OCI-LY3 (cell line): Measurements from ENCODE around the gene ABI1.

Source experiments
- H2AFZ ChIP-seq: fragments of 200-600, 300-600 bp; shearing (Covaris generic); 2 replicates; pipeline ENCODE4 v1.6.0; 2014; ENCODE audit warnings: antibody characterized with exemption, low read depth, low read length
- H3K27ac ChIP-seq: fragments of 200-600, 300-600 bp; sonication (generic); 2 replicates; pipeline ENCODE4 v1.5.1; 2014; ENCODE audit warnings: mild to moderate bottlenecking, low read length, moderate library complexity, mixed read lengths
- H3K27me3 ChIP-seq: fragments of 200-600, 300-600 bp; sonication (generic); 2 replicates; pipeline ENCODE4 v1.6.1; 2014; ENCODE audit warnings: low read depth, low read length, mixed read lengths
- H3K36me3 ChIP-seq: fragments of 200-600, 300-600 bp; sonication (generic); replicated peaks from 2 replicates; pipeline ENCODE3; 2014; ENCODE audit warnings: low read depth, low read length, mixed read lengths
- H3K4me1 ChIP-seq: fragments of 300-600, 200-600 bp; sonication (generic); 2 replicates; pipeline ENCODE4 v1.6.1; 2014; ENCODE audit warnings: low read length, mixed read lengths
- H3K4me2 ChIP-seq: fragments of 200-600, 300-600 bp; sonication (generic); 2 replicates; pipeline ENCODE4 v1.6.1; 2014; ENCODE audit warnings: low read length, mixed read lengths
- H3K4me3 ChIP-seq: fragments of 300-600, 200-600 bp; sonication (generic); 2 replicates; pipeline ENCODE4 v1.5.1; 2014; ENCODE audit warnings: antibody characterized with exemption, mild to moderate bottlenecking, low read length, moderate library complexity
- H3K79me2 ChIP-seq: fragments of 300-600, 200-600 bp; shearing (Covaris generic); 2 replicates; pipeline ENCODE4 v1.6.1; 2014; ENCODE audit warnings: mild to moderate bottlenecking, low read length, mixed read lengths
- H3K9ac ChIP-seq: fragments of 300-600, 200-600 bp; shearing (Covaris generic); 2 replicates; pipeline ENCODE4 v1.6.0; 2014; ENCODE audit warnings: mild to moderate bottlenecking, low read length, moderate library complexity
- H3K9me3 ChIP-seq: fragments of 200-600, 300-600 bp; shearing (Covaris generic); 2 replicates; pipeline ENCODE4 v1.6.1; 2014; ENCODE audit warnings: low read length, mixed read lengths; ENCODE audit not compliant: insufficient read depth
- H4K20me1 ChIP-seq: fragments of 200-600, 300-600 bp; sonication (generic); 2 replicates; pipeline ENCODE4 v1.6.1; 2016; ENCODE audit warnings: low read length, mixed read lengths; ENCODE audit not compliant: insufficient read depth
- CTCF ChIP-seq: fragments of 200-600, 300-600 bp; sonication (generic); IDR thresholded peaks from 2 replicates; pipeline ENCODE4 v1.5.1; 2014; ENCODE audit warnings: antibody characterized with exemption, low read length, low read depth
- EZH2phosphoT487 ChIP-seq: fragments of 200-600 bp; shearing (Covaris generic); IDR thresholded peaks from 2 replicates; pipeline ENCODE4 v1.6.1; 2018; ENCODE audit warnings: antibody characterized with exemption, mixed run types, low read depth

Gene ABI1

GRCh38 chr10:26770069-26770468, 90.7 kb downstream of the ABI1 start:
- Histone ChIP-seq H3K9me3 (no peaks in the 10 kb centered on the region), H3K4me1 (no peaks in the 10 kb centered on the region), H3K27me3 (no peaks in the 10 kb centered on the region), H2AFZ (no peak overlapping the region), H3K36me3 (peaks cover 18% of the 10 kb centered on the region), H3K9ac (no peak overlapping the region), H3K27ac (no peak overlapping the region), H3K4me2 (no peak overlapping the region), H4K20me1 (peaks cover 61% of the 10 kb centered on the region), H3K4me3 (no peak overlapping the region), H3K79me2 (peaks cover 66% of the 10 kb centered on the region)
- TF ChIP-seq CTCF (no peak), EZH2phosphoT487 (no peak)

- Histone ChIP-seq H2AFZ (no peak overlapping the region), H3K4me1 (no peaks in the 10 kb centered on the region), H3K36me3 (peaks cover 20% of the 10 kb centered on the region), H3K27me3 (no peaks in the 10 kb centered on the region), H3K4me2 (no peak overlapping the region), H3K9ac (no peak overlapping the region), H3K27ac (no peak overlapping the region), H3K9me3 (no peaks in the 10 kb centered on the region), H3K4me3 (no peak overlapping the region), H3K79me2 (peaks cover 31% of the 10 kb centered on the region), H4K20me1 (peaks cover 31% of the 10 kb centered on the region)
- TF ChIP-seq CTCF (no peak), EZH2phosphoT487 (no peak)
These were observed 95.2 kb downstream of the ABI1 start for GRCh38 chr10:26765549-26765948.

GRCh38 chr10:26759008-26759407, 101.8 kb downstream of the ABI1 start:
- H3K36me3 ChIP-seq, result peaks cover 13% of the 10 kb centered on the region

GRCh38 chr10:26755443-26755903, 105.3 kb downstream of the ABI1 start:
- H3K4me2 ChIP-seq, result peak overlapping the region; percentile 24; the same call in 1 of the 2 replicates
- no peak overlapping the region for H2AFZ ChIP-seq

More at GRCh38 chr10:26759008-26759407, 101.8 kb downstream of the ABI1 start:
- TF ChIP-seq CTCF (no peak), EZH2phosphoT487 (no peak)
- H2AFZ ChIP-seq, result no peak overlapping the region
- H3K4me2 ChIP-seq, result no peak overlapping the region
- no peak overlapping the region for H3K4me3 ChIP-seq
- H4K20me1 ChIP-seq, result peaks cover 22% of the 10 kb centered on the region
- peaks cover 17% of the 10 kb centered on the region for H3K79me2 ChIP-seq
- no peak overlapping the region for H3K9ac ChIP-seq
- peaks cover 10% of the 10 kb centered on the region for H3K4me1 ChIP-seq
- no peaks in the 10 kb centered on the region for H3K9me3 ChIP-seq
- no peak overlapping the region for H3K27ac ChIP-seq
- no peaks in the 10 kb centered on the region for H3K27me3 ChIP-seq

More at GRCh38 chr10:26755443-26755903, 105.3 kb downstream of the ABI1 start:
- Histone ChIP-seq H3K4me3 (no peak overlapping the region), H3K9ac (no peak overlapping the region), H3K9me3 (no peaks in the 10 kb centered on the region), H3K36me3 (peaks cover 20% of the 10 kb centered on the region), H3K27me3 (no peaks in the 10 kb centered on the region), H4K20me1 (peaks cover 14% of the 10 kb centered on the region; the same call in 1 of the 2 replicates), H3K27ac (no peak overlapping the region), H3K4me1 (peaks cover 29% of the 10 kb centered on the region), H3K79me2 (peaks cover 7% of the 10 kb centered on the region)
- TF ChIP-seq CTCF (no peak), EZH2phosphoT487 (no peak)
